H4 (cell line): ENCODE measurements around the gene PISD. TPM values are rescaled to one million over a fixed set of nuclear protein-coding genes. Genes with fewer than 3 reads are reported as not detected.
"Not testable (repeated sequence)": the region's sequence is repeated elsewhere in the genome, so short reads cannot be mapped to it uniquely, and the experiment has no call there.

Experiments
- DNase-seq: peaks from one replicate; pipeline ENCODE4 v3.0.0-alpha.2; 2015; ENCODE audit warnings: low spot score
- total RNA-seq: library from RNA; depleted of rRNA; stranded (reverse); fragments of >200 nt; shearing (Covaris generic); gene quantifications from 2 replicates; pipeline ENCODE4 v1.2.3, GENCODE V29; 2014; rRNA removed

The PISD gene
- total RNA-seq: 17.6 and 18.8 TPM in 2 replicates

DNA sequence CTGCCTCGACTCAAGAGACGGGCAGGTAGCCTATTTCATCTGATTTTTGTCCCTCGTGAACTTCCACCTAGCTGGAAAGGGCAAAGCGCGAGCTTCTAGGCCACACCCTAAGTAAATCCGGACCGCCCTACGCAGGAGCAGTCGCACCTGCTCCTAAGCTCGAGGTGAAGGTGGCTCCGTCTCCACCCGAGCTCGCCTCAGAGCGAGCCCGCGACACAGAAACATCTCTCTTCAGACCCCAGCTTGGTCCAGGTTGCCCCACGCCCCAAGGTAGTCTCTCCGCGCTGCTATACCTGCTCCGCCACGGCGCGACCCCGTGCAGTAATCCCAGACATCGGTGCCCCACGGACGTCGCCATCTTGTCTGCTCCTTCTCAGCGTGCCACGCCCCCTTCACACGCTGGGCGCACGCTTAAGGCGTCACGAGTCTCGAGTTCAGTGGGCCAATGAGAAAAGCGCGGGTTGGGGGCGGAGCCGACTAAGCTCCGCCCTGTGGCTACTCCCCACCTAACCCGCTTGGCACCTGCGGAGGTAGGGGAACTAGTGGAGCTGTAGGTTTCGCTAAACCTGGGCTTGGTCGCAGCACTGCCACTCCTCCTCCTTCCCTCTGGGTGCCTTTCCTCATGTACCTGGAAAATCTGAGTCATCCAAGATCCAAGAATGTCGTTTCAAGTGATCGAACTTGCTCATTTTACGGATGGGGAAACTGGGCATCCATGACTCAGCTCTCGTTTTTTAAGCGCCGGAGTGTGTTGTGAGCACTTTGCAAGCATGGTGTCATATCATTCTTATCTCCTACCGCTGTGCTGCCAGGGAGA is at the start of gene PISD:
Gene PISD, minus strand, starts transcription at position 365 of the 817 bp plus-strand sequence. Its CDS starts 7 bp downstream, at position 358.
- peak; percentile 90 for DNase-seq

DNA sequence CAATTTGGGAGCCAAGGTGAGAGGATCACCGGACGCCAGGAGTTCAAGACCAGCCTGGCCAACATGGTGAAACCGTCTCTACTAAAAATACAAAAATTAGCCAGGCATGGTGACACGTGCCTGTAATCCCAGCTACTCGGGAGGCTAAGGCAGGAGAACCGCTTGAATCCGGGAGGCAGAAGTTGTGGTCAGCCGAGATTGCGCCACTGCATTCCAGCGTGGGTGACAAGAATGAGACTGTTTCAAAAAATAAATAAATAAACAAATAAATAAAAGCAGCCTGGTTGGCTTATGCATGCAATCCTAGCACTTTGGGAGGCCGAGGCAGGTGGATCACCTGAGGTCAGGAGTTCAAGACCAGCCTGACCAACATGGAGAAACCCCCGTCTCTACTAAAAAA is 49.2 kb upstream of the PISD start:
- not testable (repeated sequence) for DNase-seq

DNA sequence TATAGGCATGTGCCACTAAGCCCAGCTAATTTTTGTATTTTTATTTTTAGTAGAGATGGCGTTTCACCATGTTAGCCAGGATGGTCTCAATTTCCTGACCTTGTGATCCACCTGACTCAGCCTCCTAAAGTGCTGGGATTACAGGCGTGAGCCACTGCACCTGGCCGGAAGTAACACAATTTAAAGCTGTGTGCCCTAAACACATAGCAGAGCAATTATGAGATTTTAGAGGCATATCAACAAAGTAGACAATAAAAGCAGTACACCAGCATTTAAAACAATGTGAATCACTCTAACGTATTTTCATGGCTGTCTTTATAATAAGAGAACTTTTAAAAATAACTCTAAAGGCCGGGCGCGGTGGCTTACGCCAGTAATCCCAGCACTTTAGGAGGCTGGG is 45.5 kb upstream of the PISD start:
- no peak for DNase-seq

DNA sequence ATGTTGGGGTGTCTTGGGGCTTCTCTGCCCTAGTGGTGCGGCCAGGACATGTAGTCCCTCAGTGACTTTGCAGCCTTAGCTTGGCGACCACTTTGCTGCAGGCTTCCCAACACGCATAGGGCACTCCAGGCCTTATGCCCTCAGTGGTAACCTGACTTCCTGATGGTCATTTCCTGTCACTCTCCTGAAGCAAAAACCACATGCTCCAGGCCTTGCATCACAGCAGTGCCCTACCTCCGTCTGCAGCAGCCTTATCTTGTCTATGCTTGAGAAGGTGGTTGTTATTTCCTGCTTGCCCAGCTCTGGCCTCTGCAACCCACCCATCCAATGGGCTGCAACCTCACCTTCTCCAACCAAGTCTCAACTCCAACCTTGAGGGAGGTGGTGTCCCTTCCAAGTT is 33.4 kb upstream of the PISD start:
- no peak for DNase-seq

DNA sequence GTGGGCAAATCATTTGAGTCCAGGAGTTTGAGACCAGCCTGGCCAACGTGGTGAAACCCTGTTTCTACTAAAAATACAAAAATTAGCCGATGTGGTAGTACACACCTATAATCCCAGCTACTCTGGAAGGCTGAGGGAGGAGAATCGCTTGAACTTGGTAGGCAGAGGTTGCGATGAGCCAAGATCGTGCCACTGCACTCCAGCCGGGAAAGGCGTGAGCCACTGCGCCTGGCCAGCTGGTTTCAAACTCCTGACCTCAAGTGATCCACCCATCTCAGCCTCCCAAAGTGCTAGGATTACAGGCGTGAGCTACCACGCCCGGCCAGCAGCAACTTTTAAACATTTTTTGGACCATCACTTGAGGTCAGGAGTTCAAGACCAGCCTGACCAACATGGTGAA is 32.0 kb upstream of the PISD start:
- DNase-seq: not testable (repeated sequence)

DNA sequence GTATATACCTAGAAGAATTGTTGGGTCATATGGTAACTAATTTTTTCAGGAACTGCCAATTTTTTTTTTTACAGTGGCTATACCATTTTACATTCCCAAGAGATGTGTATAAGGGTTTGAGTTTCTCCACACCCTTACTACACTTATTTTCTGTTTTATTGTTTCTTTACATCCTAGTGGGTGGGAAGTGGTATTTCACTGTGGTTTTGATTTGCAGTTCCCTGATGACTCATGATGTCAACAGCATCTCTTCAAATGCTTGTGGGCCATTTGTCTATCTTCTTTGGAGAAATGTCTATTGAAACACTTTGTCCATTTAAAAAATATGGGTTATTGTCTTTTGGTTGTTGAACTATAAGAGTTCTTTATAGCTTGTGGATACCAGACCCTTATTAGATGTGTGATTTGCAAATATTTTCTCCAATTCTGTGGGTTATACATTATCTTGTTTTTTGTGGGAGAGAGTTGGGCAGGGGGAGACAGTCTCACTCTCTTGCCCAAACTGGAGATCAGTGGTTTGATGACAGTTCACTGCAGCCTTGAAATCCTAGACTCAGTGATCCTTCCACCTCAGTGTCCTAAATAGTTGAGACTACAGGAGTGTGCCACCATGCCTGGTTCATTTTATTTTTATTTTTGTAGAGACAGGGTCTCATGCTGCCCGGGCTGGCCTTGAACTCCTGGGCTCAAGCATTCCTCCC is 30.3 kb upstream of the PISD start:
- DNase-seq: no peak

DNA sequence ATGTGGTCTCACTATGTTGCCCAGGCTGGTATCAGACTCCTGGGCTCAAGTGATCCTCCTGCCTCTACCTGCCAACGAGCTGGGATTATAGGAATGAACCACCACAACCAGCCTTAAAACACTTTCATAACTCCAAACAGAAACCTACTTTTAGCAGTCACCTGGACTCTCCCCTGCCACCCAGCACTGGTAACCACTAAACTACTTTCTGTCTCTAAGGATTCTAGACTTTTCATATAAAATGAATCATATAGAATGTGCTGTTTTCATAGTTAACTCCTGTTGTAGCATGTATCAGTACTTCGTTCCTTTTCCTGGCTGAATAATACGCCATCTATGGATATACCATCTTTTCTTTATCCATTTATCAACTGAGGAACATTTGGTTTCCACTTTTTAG is 29.4 kb upstream of the PISD start:
- DNase-seq: no peak

DNA sequence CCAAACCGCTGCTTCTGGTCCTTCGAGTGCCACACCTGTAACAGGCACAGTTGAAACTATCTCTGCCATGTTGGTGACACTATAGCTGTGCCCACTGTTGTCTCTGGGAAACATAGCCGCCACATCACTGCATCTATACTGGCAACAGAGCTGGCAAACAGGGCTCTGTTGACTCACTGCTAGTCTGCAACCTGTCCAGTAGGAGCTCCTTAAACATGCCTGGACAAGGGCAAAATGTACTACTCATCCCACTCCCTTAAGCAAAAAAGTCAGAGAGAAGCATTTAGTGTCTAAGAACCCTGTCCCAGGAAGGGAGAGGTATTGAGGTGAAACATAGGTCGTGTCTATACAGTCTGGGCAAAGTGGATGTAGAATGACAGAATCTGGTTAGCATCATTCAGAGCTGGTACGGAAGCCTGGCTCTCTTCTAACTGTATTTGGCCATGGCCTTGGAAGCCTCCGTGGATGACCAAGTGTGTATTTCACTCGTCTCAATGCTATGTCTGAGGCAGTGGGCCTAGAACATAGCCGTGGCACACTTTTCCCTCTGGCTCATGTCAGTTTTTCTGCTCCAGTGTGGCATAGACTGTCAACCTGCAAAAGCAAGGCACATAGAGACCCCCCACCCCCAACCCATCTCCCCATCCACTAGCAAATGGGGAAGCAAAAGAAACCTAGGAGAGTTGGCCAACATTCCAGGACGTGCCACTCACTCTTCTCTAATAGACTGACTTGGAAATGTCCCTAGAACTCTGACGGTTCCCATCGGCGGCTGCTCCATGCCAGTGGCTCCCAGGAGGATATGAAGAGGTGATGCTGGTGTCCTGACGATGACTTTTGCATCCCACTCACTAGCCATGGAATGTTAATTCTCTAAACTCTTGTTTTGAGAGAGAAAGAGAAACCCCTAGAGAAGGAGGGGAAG is 21.4 kb upstream of the PISD start:
- no peak for DNase-seq

DNA sequence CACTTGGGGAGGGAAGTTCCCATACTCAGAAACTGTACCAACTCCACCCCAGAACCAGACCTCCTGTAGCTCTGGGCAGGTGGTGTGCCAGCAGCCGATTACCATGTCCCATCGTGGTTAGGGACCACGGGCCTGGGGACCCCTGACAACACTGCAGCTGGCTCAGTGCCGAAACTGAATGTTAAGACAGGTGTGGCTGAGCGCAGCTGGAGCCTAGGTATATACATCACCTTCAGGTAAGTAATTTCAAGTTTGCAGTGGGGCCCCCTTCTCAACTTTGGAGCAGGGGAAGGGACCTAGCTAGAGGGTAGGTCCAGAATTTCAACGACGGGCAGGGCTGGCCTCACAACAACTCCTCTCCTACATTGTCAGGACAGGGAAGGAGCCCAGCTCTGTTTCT is 20.7 kb upstream of the PISD start:
- no peak for DNase-seq

DNA sequence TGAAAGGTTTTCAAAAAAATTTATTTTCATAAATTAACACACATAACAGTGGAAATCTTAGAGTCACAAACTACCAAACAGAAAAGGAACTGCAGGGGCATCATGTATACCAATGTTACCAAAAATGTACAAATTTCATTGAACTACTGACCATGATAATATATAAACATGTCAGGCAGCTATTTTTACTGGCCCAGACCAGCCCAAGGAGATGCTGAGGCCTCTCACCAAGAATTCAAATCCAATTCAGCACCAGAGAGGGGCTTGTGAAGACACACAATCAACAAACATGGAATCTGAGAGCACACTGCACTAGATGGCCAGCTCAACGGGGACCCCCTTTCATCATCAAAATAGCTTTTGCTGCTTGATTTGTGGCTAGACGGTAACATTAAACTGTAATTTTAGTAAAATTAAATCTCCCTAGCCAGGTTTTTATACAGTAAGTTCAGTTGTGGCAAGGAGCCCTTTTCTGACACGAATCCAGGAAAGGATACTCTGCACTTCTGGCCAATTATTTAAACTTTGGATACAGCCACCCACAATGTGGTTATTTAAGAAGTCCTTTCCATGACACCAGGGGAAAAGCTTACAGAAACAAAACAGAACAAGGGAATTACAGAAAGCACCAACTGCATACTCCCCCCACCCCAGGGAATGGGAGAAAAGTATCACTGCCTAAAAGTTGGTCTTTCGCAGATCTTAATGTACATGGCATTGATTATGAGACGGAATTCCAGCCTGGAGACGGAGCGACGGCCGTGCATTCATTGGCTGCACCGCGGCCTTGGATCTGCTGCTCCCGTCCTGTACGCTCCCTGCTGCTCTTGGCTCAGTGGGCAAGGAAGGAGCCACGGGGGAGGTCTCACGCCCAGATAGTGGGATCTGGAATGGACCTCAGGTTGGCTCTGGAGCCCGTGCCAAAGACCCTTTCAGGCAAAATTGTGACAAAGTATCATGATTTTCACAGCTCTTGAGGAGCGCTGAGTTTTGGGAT is 19.6 kb upstream of the PISD start:
- no peak for DNase-seq

DNA sequence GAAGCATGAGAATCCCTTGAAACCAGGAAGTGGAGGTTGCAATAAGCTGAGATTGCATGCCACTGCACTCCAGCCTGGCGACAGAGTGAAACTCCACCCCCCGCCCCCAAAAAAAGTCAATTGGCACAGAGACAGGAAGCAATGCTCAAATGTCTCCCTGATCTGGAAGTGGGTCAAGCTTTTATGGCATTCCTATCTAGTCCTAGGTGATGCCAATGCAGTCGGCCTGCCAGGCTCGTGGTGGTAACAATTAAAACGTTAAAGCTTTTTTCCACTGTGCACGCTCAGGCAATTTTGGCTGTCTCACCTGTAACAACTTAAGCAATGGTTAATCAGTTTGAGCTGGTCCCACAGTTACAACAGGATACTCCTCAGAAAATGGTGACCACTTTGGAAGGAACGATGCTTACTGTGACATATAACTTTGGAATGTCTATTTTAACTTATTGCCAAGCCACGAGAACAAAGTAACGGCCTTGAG is 18.9 kb upstream of the PISD start:
- DNase-seq: peak; percentile 16

DNA sequence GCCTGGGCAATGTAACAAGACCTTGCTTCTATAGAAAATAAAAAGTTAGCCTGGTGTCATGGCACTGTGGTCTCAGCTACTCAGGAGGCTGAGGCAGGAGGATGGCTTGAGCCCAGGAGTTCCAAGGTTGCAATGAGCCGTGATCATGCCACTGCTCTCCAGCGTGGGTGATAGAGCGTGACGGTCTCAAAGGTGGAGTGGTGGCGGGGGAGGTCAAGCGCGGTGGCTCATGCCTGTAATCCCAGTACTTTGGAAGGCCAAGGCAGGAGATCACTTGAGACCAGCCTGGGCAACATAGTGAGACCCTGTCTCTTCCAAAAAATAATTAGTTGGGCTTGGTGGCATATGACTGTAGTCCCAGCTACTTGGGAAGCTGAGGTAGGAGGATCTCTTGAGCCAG is 16.7 kb upstream of the PISD start:
- DNase-seq: no peak

DNA sequence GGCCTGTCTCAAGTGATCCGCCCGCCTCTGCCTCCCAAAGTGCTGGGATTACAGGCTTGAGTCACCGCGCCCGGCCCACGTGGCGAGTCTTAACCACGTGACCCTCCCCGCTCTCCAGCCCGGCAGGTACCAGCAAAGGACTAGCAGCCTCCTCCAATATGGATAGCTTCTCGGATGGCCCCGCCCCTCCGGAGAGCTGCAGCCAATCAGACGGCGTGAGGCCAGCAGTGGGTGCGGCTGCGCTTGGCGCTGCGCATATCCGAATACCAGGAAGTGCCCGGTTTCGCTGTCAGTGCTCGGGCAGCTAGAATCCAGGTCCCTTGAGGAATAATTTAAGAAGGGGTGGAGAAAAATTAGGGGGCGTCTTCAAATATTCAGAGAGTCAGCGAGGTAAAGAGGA is 14.7 kb upstream of the PISD start:
- DNase-seq: no peak

DNA sequence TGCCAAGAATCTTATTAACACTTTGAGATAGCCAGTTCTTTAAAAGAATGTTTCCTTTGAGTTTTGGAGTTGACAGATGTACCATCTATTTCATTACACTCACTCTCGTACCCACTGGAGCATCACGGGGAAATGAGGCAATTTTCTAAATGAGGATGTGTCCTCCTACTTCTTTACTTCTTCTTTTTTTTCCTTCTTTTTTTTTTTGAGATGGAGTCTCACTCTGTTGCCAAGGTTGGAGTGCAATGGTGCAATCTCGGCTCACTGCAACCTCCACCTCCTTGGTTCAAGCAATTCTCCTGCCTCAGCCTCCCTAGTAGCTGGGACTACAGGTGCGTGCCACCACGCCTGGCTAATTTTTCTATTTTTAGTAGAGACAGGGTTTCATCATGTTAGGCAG is 12.2 kb upstream of the PISD start:
- DNase-seq: not testable (repeated sequence)

DNA sequence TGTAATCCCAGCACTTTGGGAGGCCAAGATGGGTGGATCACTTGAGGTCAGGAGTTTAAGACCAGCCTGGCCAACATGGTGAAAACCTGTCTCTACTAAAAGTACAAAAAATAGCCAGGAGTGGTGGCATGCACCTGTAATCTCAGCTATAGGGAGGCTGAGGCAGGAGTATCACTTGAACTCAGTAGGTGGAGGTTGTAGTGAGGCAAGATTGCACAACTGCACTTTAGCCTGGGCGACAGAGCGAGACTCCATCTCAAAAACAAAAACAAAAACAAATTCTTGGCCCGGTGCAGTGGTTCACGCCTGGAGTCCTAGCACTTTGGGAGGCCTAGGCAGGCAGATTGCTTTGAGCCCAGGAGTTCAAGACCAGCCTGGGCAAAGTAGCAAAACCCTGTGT is 6.8 kb upstream of the PISD start:
- DNase-seq: not testable (repeated sequence)

DNA sequence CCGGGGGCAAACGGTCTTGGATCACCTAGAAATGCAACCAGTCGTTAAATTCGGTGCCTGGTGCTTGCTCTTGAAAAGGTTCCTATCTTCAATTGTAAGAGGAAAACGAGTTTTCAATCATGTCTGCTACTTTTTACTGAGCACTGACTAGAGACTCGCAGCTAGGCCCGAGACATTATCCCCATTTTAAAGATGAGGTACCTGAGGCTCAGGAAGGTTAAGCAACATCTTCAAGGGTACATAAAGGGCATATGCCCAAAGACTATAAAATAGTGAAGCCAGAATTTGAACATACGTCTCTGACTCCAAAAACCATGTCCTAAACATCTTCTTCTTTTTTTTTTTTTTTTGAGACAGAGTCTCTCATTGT is 638 bp upstream of the PISD start:
- no peak for DNase-seq

DNA sequence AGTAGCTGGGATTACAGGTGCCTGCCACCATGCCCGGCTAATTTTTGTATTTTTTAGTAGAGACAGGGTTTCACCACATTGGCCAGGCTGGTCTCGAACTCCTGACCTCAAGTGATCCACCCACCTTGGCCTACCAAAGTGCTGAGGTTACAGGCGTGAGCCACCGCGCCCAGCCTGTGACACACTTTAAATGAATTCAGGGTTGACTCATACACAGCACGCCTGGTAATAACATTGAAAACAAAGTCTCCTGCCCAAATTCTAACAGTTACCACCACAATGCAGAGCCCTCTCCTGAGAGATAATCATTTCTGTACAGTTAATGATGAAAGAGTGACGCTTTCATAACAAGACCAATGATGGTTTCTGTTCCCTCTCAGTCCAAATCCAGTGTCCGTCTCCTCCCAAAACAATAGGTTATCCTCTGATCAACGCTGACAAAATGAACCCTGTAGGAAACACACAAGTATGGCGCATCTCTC is 1.1 kb downstream of the PISD start:
- DNase-seq: not testable (repeated sequence)

DNA sequence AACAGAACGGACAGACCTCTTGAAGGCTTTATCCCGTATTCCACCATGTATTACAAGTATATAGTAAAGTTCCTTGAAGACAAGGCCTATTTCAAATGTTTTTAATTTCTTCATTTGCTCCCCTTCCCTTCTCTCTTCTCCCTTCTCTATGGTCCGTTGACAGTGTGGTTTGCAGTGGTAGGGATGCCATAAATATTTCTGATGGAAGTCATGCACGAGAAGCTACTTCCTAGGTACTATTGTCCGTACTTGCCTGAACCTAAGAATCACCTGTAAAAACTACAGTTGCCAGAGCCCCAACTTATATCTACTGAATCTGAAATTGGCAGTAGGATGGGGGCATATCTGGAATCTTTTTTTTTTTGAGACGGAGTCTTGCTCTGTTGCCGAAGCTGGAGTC is 2.8 kb downstream of the PISD start:
- DNase-seq: no peak

DNA sequence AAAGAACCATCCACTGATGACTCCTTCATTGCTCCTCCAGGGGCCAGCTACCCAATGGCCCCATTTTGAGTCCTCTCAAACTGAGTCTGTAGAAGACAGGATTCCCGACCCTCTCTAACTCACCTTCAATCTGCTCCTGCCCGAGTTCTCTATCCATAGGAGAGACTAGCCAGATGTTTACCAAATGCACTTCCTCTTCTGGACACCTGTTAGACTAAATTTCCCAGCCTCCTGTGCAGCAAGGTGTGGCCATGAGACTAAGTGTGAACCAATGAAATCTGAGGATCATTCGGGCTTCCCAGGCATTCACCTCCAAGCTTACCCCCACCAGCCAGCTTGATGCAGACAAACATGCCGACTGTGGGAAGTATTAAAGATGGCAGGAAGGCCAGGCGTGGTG is 7.6 kb downstream of the PISD start:
- DNase-seq: no peak

DNA sequence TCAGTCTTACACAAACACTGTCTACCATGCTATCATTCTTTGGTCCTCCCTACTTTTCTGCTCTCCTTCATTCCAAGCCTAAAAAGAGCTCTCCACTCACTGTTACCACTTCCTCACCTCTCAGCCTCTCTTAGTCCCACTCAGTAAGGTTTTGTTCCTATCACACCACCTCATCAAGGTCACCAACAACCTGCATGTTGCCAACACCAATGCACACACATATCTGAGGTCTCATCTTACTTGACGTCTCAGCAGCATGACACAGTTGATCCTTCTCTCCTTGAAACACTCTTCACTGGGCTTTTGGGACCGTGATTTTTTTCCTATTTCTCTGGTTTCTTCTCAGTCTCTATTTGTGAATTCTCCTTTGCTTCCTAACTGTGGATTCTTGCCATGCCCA is 8.1 kb downstream of the PISD start:
- DNase-seq: no peak
